D341Med (cell line): Measurements from ENCODE around the gene LTB4R.
"Not testable (repeated sequence)": the region's sequence is repeated elsewhere in the genome, so short reads cannot be mapped to it uniquely, and the experiment has no call there.

Experiments
- DNase-seq: peaks from one replicate; pipeline ENCODE4 v3.0.0; 2012; ENCODE audit warnings: low spot score

LTB4R gene

GRCh38 chr14:24324024-24324423 lies 12.7 kb downstream of the LTB4R start:
- DNase-seq, result no peak

- DNase-seq, result no peak
Measured at GRCh38 chr14:24325041-24325530, 13.8 kb downstream of the LTB4R start.

GRCh38 chr14:24325963-24326362 lies 14.7 kb downstream of the LTB4R start:
- no peak for DNase-seq

GRCh38 chr14:24327303-24327702 lies 16.0 kb downstream of the LTB4R start:
- no peak for DNase-seq

GRCh38 chr14:24327914-24328313 lies 16.6 kb downstream of the LTB4R start:
- not testable (repeated sequence) for DNase-seq

- no peak for DNase-seq
Measured at GRCh38 chr14:24329073-24329663, 17.9 kb downstream of the LTB4R start.

GRCh38 chr14:24329736-24330135 lies 18.4 kb downstream of the LTB4R start:
- DNase-seq, result no peak

GRCh38 chr14:24330973-24331674 lies 19.8 kb downstream of the LTB4R start:
- DNase-seq, result no peak

GRCh38 chr14:24331731-24332267 lies 20.5 kb downstream of the LTB4R start:
- no peak for DNase-seq

- DNase-seq, result peak; percentile 84
Measured at GRCh38 chr14:24332268-24332993, 21.1 kb downstream of the LTB4R start.

GRCh38 chr14:24334431-24335291 lies 23.4 kb downstream of the LTB4R start, which contains the start of gene ADCY4:
Gene ADCY4, minus strand, starts transcription at chr14:24335071. Its CDS starts 419 bp downstream, at chr14:24334652.
- no peak for DNase-seq

GRCh38 chr14:24335461-24336171 lies 24.3 kb downstream of the LTB4R start:
- DNase-seq, result no peak

- no peak for DNase-seq
Measured at GRCh38 chr14:24337144-24337823, 26.0 kb downstream of the LTB4R start.

- no peak for DNase-seq
Measured at GRCh38 chr14:24337824-24338175, 26.5 kb downstream of the LTB4R start.

- no peak for DNase-seq
Measured at GRCh38 chr14:24338843-24339242, 27.5 kb downstream of the LTB4R start.

GRCh38 chr14:24339284-24340151 lies 28.2 kb downstream of the LTB4R start, which contains the start of gene RIPK3:
Gene RIPK3, minus strand, starts transcription at chr14:24339991. Its CDS starts 165 bp downstream, at chr14:24339826.
- no peak for DNase-seq

- DNase-seq, result no peak
Measured at GRCh38 chr14:24340606-24341005, 29.3 kb downstream of the LTB4R start.

GRCh38 chr14:24342889-24343288 lies 31.6 kb downstream of the LTB4R start:
- no peak for DNase-seq
